Fibroblast of pulmonary artery (primary cell): ENCODE results near the gene MCF2L.

Source experiments
- DNase-seq: peaks from one replicate; pipeline ENCODE4 v3.0.0-alpha.2; 2010; ENCODE audit warnings: low read depth
- H3K4me3 ChIP-seq: replicated peaks from 2 replicates; pipeline ENCODE4 v1.5.1; 2011; ENCODE audit warnings: low read depth, mild to moderate bottlenecking, control low read depth, low read length, moderate library complexity
- TF ChIP-seq, protein P1 (sequence below): IDR thresholded peaks from 2 replicates; pipeline ENCODE4 v1.5.1; 2011; ENCODE audit warnings: mild to moderate bottlenecking, control low read depth, low read length, inconsistent platforms; ENCODE audit errors: missing control alignments

The MCF2L gene

DNA sequence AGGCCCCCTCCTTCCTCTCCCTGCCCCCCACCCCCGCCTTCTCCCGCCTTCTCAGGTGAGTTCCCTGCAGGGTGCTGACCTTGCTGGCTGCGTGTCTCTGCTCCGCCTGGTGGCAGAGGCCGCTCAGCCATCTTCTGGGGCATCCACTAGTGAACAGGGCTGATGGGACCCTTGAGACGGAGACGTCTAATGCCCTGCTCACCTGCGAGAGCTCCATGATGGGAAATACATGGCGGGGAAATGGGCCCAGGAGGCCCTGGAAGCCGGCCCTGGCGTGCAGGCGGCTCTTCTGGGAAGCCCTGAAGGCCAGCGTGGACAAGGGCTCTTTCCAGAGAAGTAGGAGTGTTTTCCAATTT, 121.4 kb downstream of the MCF2L start:
- DNase-seq, result no peak
- no peak overlapping the region for H3K4me3 ChIP-seq
- TF ChIP-seq, protein P1, sequence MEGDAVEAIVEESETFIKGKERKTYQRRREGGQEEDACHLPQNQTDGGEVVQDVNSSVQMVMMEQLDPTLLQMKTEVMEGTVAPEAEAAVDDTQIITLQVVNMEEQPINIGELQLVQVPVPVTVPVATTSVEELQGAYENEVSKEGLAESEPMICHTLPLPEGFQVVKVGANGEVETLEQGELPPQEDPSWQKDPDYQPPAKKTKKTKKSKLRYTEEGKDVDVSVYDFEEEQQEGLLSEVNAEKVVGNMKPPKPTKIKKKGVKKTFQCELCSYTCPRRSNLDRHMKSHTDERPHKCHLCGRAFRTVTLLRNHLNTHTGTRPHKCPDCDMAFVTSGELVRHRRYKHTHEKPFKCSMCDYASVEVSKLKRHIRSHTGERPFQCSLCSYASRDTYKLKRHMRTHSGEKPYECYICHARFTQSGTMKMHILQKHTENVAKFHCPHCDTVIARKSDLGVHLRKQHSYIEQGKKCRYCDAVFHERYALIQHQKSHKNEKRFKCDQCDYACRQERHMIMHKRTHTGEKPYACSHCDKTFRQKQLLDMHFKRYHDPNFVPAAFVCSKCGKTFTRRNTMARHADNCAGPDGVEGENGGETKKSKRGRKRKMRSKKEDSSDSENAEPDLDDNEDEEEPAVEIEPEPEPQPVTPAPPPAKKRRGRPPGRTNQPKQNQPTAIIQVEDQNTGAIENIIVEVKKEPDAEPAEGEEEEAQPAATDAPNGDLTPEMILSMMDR, result no peak

DNA sequence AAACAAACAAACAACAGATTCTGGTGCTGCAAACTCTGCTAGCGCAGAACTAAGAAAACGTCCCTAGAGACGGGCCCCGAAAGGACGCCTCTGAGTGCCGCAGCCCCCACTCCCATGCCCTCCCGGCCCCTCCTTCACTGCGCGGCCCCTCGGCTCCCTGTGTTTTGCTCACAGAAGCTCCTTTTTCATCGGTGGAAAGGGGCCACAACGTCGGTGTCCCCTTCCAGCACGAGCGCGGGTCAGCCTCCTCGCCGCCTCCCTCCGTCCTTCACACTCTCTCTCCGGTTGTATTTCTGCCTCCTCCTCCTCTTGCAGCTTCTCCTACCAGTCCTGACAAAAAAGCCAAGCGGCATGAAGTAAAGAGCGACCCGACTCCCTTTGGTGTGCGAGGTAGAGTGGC, 121.8 kb downstream of the MCF2L start:
- TF ChIP-seq, protein P1, result no peak
- no peak for DNase-seq
- no peak overlapping the region for H3K4me3 ChIP-seq

DNA sequence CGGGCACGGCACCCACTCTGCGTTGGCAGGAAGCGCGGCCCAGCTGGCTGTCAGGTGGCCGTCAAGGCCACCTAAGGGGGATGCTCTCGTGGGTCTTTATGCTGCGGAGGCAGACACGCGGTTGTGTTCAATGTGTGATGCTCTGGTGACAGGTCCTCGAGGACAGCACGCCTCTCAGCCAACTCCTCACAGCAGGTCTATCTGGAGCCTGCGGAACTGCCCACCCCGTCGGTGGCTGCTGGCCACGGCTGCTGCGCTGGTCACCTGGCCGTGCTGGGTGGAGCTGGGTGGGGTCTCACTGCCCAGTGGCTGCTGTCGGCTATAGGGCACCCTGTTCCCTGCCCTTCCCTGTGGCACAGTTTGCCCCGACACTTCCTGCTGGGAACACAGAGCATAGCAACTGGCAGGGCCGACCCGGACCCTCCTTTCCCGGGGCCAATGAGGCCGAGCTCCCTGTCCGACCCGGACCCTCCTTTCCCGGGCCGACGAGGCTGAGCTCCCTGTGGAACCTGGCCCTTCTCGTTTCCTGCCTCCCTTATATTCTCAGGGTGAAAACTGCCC, 122.3 kb downstream of the MCF2L start:
- H3K4me3 ChIP-seq, result no peak overlapping the region
- no peak for DNase-seq
- TF ChIP-seq, protein P1, result no peak

DNA sequence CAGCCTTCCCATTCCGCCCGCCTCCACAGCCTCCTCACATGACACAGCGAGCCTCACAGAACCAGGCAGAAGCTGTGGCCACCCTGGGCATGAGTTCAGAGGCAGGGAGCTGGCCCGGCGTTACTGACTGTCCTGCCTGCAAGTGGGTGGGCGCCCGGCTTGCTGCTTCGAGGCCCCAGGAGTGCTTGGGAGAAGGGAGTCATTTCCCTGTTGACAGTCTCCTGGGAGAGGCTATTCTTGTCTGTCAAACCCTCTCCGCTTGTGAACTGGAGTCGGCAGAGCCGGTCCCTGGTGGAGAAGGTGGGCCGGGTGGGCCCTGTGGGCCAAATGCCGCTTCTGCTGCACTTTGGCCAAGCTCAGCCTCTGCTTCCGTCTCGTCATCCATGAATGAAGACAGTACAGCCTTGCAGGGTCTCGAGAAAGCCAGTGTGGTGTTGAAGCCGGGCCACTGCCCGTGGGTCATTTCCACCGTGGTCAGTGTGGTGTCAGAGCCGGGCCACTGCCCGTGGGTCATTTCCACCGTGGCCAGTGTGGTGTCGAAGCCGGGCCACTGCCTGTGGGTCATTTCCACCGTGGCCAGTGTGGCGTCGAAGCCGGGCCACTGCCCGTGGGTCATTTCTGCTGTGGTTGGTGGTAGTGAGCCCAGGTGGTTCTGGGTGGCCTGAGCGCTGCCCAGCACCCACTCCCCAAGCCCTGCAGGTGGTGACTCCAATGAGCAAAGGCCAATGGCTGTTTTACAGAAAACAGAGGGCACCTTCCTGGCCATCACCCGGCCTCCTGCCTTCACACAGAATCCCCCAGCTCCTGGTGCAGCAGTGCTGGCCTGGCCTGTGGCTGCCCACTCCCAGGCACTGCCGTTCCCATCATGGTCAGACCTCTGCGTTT, 123.1 kb downstream of the MCF2L start:
- H3K4me3 ChIP-seq, result no peak overlapping the region
- TF ChIP-seq, protein P1, result no peak
- no peak for DNase-seq

DNA sequence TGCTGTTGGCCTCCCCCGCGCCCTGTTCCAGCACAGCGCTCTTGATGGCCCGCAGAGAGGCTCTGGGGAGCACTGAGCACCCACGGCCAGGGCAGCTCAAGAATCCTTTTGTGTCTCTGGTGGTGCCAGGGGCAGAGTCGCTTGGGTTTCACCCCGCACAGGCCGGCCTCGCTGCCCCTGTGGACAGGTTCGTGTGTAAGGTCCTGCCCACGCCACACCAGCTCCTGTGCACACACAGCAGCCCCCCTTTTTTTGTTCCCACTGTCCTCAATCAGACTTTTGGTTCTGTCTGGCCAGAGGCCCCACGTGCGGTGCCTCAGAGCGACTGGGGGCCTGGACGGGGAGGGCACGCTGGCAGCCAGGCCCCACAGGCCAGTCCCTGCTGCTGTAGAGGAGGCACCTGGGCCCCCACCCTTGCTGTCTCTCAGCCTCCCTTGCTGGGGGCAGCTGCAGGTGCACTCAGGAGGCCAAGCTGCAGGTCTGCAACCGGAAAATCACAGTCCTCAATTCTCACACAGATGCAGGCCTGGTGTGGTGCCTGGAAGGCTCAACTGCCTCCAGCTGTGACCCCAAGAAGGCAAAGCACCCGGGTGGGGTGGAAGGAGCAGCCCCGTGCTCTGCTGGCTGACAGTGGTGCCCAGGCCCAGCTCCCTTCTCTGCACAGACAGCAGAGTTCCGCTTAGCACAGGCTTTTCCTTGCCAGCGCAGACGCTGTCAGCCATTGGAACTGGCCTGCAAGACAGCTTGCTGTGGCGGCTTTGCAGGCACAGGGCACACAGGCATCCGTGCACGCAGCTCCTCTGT, 124.0 kb downstream of the MCF2L start:
- TF ChIP-seq, protein P1, result no peak
- no peak for DNase-seq
- H3K4me3 ChIP-seq, result no peak overlapping the region

DNA sequence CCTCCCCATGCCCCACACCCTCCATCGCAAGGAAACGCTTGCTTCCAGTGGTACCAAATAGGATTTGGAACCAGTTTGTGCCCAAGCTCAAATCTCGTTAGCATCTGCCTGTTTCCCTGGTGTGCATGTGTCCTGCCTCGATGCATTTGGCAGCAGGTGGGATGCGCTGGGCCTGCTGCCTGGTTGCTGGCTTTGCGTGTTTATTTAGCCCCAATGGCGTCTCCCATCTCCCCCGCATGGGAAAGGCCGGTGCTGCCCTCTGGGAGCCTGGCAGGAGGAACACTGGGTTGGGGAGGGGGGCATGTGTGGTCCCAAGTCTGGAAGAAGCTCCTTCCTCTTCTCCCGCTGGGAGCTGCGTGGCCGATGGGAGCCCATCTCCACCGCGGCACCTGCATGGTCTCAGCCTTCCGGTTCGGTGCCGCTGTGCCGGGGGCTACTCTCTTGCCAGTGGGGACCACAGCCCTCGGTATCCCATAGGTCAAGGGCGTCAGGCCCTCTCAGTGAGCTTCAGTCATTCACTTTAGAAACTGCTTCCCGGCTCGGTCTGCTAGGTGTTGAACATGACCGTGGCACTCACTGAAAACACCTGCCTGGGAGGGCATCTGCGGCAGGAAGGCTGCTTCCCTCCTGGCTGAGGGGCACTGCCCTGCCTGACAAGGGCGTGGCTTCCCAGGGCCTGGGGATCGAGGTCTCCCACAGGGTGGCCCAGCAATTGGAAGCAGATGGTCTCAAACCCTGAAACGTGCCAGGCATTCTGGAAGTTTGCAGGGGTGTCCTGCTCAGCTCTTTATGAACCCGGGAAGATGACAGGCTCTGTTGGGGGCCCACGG, 124.8 kb downstream of the MCF2L start:
- DNase-seq, result no peak
- TF ChIP-seq, protein P1, result no peak

More for the DNA sequence above, 124.8 kb downstream of the MCF2L start:
- H3K4me3 ChIP-seq, result no peak overlapping the region
